GM21360 (cell line): ENCODE data around the gene LRRC34.

ENCODE experiments used
- ATAC-seq: cut with Tn5 transposase; IDR thresholded peaks from one replicate; pipeline ENCODE4 v1.9.1; 2021; ENCODE audit warnings: mild to moderate bottlenecking, moderate library complexity; ENCODE audit not compliant: unreplicated experiment

Gene LRRC34

GRCh38 chr3:169812332-169813235, at the start of gene LRRC34, which contains the start of gene LRRIQ4:
Gene LRRC34 (minus strand): TSS chr3:169812904. CDS start chr3:169812548, 356 bp downstream.
Gene LRRIQ4 (plus strand): TSS chr3:169812870. CDS start chr3:169821922, 9,052 bp downstream.
- peak; percentile 55 for ATAC-seq

DNA sequence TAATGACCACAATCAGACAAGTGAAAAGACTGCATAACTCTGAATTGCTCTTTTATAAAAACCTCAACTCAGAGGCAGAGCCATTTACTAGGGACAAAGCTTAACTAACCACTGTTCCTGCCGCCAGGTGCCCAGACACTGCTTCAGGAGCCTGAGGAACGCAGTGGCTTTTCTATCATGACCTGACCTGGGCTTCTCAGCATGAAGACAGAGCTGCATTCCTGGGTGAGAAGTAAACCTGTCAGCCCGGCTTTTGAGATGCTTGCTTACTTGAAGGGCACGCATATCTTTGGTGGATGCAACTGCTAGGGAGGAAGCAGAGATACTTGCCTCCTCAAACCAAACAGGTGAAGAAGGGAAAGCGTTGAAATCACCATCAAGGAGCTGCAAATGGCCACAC, 49.2 kb upstream of the LRRC34 start:
- no peak for ATAC-seq

GRCh38 chr3:169857811-169858210, 45.1 kb upstream of the LRRC34 start:
- ATAC-seq: no peak

GRCh38 chr3:169855514-169855913, 42.8 kb upstream of the LRRC34 start:
- no peak for ATAC-seq

GRCh38 chr3:169850618-169851017, 37.9 kb upstream of the LRRC34 start:
- no peak for ATAC-seq

- no peak for ATAC-seq
Measured at GRCh38 chr3:169848741-169849140, 36.0 kb upstream of the LRRC34 start.

DNA sequence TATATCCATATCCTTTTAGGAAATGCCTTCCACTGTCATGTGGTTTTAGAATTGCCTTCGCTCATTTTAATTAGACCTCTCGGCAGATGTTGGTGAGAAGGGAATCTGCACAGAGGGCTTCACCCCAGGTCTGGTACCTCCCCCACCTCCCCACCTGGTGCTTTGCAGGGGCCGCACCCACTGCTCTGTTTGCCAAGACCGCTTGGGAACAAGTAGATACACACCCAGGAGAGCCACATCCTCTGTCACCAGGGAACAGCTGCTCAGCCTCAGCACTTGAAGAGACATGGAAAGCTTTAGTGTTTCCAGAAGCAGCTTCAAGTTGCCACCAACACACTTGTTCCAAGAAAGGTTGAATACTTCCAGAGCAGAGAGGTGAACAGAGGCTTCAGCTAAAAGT, 35.2 kb upstream of the LRRC34 start:
- no peak for ATAC-seq

DNA sequence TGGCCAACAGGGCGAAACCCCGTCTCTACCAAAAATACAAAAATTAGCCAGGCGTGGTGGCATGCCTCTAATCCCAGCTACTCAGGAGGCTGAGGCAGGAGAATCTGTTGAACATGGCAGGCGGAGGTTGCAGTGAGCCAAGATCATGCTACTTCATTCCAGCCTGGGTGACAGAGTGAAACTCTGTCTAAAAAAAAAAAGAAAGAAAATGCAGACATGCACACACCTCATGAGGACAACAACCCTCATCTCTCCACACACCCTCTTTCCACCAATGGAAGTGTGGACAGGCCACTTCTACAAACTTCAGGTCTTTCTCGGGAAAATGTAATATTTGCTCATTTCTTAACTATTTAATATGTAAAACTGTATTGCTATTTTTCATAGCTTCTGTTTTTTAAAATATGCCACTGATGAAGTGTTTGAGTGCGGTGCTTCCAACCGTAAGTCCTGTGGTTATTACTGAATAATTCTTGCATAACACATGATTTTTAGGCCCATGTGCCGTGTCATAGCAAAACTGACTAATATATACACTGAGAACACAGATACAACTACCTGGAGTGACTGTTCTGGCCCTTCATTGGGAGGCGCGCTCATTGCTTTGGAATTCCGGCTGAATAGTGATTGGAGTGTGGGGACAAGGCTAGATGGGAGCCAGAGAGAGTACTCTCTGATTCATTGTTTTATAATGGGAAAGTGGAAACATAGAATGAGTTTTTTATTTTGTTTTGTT, 33.9 kb upstream of the LRRC34 start:
- peak; percentile 98 for ATAC-seq

DNA sequence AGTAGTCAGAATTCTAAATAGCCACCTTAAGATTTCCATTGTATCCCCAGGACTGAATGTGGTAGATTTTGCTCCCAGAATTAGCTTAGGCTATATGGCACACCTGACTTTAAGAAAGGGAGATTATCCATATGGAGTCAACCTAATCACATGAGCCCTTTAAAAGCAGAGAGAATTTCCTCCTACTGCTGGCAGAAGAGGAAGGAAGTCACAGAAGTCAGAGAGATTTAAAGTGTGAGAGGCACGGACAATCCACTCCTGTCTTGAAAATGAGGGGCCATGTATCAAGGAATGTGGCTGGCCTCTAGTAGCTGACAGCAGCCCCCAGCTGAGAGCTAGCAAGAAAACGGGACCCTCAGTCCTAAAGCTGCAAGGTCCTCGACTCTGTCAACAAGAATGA, 30.3 kb upstream of the LRRC34 start:
- ATAC-seq: no peak

- ATAC-seq: peak; percentile 74
Measured at GRCh38 chr3:169841171-169841570, 28.5 kb upstream of the LRRC34 start.

DNA sequence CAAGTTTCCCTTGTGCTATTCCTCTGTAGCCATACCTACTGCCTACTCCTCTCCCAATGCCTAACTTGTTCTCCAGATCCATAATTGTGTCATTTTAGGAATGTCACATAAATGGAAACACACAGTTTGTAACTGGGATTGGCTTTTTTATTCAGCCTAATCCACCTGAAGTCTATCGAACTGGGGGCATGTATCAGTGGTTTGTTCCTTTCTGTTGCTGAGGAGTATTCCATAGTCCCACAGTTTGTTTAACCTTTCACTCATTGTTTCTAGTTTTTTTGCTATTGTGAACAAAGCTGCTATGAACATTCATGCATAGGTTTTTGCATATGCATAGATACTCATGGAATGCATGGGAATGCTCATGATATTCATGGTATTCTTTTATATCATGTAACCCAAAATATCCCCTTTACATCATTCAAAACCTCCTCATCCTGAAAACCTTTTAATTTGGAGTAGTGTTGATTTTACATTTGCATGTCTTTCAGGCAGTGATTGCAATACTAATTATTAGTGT, 25.9 kb upstream of the LRRC34 start:
- ATAC-seq: no peak

DNA sequence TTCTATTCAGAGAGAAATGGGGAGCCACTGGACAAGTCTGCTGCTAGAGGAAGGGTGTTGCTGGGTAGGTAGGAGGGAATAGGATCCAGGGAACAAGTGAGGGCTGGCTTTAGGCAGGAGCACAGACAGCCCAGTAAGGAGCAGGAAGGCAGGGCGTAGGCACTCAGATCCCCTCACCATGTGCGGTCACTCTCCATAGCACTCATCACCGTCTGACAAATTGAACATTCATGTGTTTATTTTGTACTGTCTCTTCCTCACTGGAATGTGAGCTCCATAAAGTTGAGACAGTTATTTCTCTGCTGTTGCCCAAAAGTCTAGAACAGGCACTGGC, 24.2 kb upstream of the LRRC34 start:
- no peak for ATAC-seq

- peak; percentile 75 for ATAC-seq
Measured at GRCh38 chr3:169836078-169836941, 23.6 kb upstream of the LRRC34 start.

DNA sequence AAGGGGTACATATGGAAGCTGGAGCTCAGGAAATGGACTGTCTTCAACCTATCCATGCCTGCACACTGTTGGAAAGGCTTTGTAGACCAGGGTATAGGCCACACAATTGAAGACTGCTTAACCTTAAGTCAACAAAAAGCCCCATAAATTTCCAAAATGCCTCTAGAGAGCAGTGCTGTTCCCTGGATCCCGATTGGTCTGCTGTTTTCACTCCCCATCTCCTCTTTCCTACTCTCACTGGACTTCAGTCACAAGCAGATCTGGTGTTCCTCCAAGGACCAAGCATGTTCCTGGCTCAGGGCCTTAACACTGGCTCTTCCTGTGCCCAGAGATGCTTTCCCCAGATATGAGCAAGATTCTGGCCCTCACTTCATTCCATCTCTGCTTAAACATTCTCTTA, 22.8 kb upstream of the LRRC34 start:
- no peak for ATAC-seq

- ATAC-seq: no peak
Measured at GRCh38 chr3:169827712-169828111, 15.0 kb upstream of the LRRC34 start.

DNA sequence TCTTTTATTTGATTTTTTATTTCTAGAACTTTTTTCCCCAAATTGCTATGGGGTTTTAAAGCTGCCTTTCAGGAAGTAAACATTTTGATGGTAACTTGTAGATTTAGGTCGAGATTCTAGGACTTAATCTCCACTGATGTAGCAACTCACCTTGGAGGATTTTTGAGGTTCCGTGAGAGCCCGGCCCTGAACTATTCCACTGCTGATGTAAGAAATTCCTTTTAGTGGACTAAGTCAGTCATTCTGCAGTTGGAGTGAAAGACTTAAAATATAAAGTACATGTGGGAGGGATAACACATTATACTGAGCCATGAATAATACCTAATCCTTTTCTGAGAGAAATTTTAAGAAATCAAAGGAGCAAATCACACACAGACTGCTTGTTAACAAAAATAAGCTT, 12.6 kb upstream of the LRRC34 start:
- no peak for ATAC-seq

GRCh38 chr3:169822983-169823382, 10.3 kb upstream of the LRRC34 start:
- no peak for ATAC-seq

- ATAC-seq: no peak
Measured at GRCh38 chr3:169822540-169822939, 9.8 kb upstream of the LRRC34 start.

GRCh38 chr3:169822091-169822490, 9.4 kb upstream of the LRRC34 start:
- no peak for ATAC-seq

GRCh38 chr3:169818316-169818715, 5.6 kb upstream of the LRRC34 start:
- ATAC-seq: no peak

- ATAC-seq: no peak
Measured at GRCh38 chr3:169815590-169816150, 3.0 kb upstream of the LRRC34 start.
